ENCODE measurements around the gene DGKZ. TPM values are rescaled to one million over a fixed set of nuclear protein-coding genes. Genes with fewer than 3 reads are reported as not detected.
"Not testable (repeated sequence)": the region's sequence is repeated elsewhere in the genome, so short reads cannot be mapped to it uniquely, and the experiment has no call there.

Gene DGKZ
- total RNA-seq, 1 experiment from 2014 or later = 68.9 TPM

- H2BK12ac ChIP-seq (ENCODE audit: insufficient read length, low read depth, low read length) = no peak overlapping the region
- no peak overlapping the region for H3K27ac ChIP-seq (ENCODE audit: insufficient read length, low read depth, low read length)
- H3K9me3 Mint-ChIP-seq = no peaks in the 10 kb centered on the region; a peak in 1 of 5 replicates
- H3T11ph ChIP-seq (ENCODE audit: low read length) = no peak overlapping the region
- H2AK5ac ChIP-seq (ENCODE audit: insufficient read length, low read length) = no peak overlapping the region
- H3K79me1 ChIP-seq (ENCODE audit: insufficient read depth, low read depth, low read length, poor library complexity, severe bottlenecking) = no peaks in the 10 kb centered on the region
- no peak overlapping the region for H2BK120ac ChIP-seq (ENCODE audit: low read depth, low read length, poor library complexity, severe bottlenecking)
- TF ChIP-seq CTCF (conservative IDR thresholded peaks at IDR 0.05) = no peak
- H3K27me3 Mint-ChIP-seq (ENCODE audit: low read depth) = no peaks in the 10 kb centered on the region
- no peaks in the 10 kb centered on the region for H3K23me2 ChIP-seq (ENCODE audit: insufficient read length, low read depth, low read length, poor library complexity, severe bottlenecking)
- H3K4me2 ChIP-seq (ENCODE audit: insufficient read depth, insufficient read length, low read length) = no peak overlapping the region
- H3K9ac ChIP-seq (ENCODE audit: extremely low read depth, insufficient read length, low read length) = no peak overlapping the region
- H3K27me3 ChIP-seq (ENCODE audit: insufficient read depth, low read length) = no peaks in the 10 kb centered on the region
- H3K14ac ChIP-seq (ENCODE audit: insufficient read depth, low read length) = no peak overlapping the region
- no peak overlapping the region for H2BK15ac ChIP-seq (ENCODE audit: low read depth, low read length)
- no peak overlapping the region for H2BK20ac ChIP-seq (ENCODE audit: low read depth, low read length, poor library complexity, severe bottlenecking)
- H3K56ac ChIP-seq (ENCODE audit: insufficient read length, low read depth, low read length) = no peak overlapping the region
- no peak overlapping the region for H4K5ac ChIP-seq (ENCODE audit: insufficient read length, low read depth, low read length)
- H3K4me1 ChIP-seq (ENCODE audit: insufficient read depth, low read length) = peaks cover 3% of the 10 kb centered on the region; the same call in 1 of the 2 replicates
- DNase-seq = no peak
- H3K23ac ChIP-seq (ENCODE audit: insufficient read length, low read depth, low read length) = no peak overlapping the region
- H3K27ac Mint-ChIP-seq = peak overlapping the region in 1 of 3 experiments; percentile 44; a peak in 2 of 7 replicates
- no peaks in the 10 kb centered on the region for H3K79me2 ChIP-seq (ENCODE audit: insufficient read depth, low read length)
- no CpG with 5 or more reads among the region's 13 CpGs for WGBS (ENCODE audit: extremely low coverage, insufficient read length, low lambda C conversion rate)
- H3K36me3 Mint-ChIP-seq (ENCODE audit: insufficient read depth in 1 of 3, low read depth in 3 of 3) = peaks cover 13 to 44% (median 40%) of the 10 kb centered on the region in 3 experiments; a peak in 6 of 7 replicates
- no peaks in the 10 kb centered on the region for H4K20me1 ChIP-seq (ENCODE audit: control insufficient read depth, insufficient read depth, insufficient read length)
- no peak overlapping the region for H4K91ac ChIP-seq (ENCODE audit: insufficient read length, low read depth, low read length)
- H2AFZ ChIP-seq (ENCODE audit: low read length) = no peak overlapping the region
- H3K4ac ChIP-seq (ENCODE audit: low read depth, low read length) = no peak overlapping the region
- no peak overlapping the region for H4K8ac ChIP-seq (replicated peaks; ENCODE audit: insufficient read length, low read depth, low read length)
- no peak overlapping the region for H3K4me3 Mint-ChIP-seq
- peaks cover 9 to 21% of the 10 kb centered on the region in 2 experiments for H3K4me1 Mint-ChIP-seq
- no peaks in the 10 kb centered on the region for H3K9me3 ChIP-seq (ENCODE audit: control insufficient read depth, low read depth, low read length)
- no peak overlapping the region for H2BK5ac ChIP-seq (ENCODE audit: insufficient read length, low read length)
- H3K18ac ChIP-seq (ENCODE audit: insufficient read length, low read depth, low read length) = no peak overlapping the region
Observed at GRCh38 chr11:46370253-46370652, 23.0 kb downstream of the DGKZ start.

- not testable (repeated sequence) for H3K4me2 ChIP-seq (ENCODE audit: insufficient read depth, insufficient read length, low read length); H3K18ac ChIP-seq (ENCODE audit: insufficient read length, low read depth, low read length); H3K9me3 ChIP-seq (ENCODE audit: control insufficient read depth, low read depth, low read length); H4K91ac ChIP-seq (ENCODE audit: insufficient read length, low read depth, low read length); H3K27ac Mint-ChIP-seq; H3K27ac ChIP-seq (ENCODE audit: insufficient read length, low read depth, low read length); H3K56ac ChIP-seq (ENCODE audit: insufficient read length, low read depth, low read length); H3K79me2 ChIP-seq (ENCODE audit: insufficient read depth, low read length); H3T11ph ChIP-seq (ENCODE audit: low read length); H2AFZ ChIP-seq (ENCODE audit: low read length); H3K79me1 ChIP-seq (ENCODE audit: insufficient read depth, low read depth, low read length, poor library complexity, severe bottlenecking); H4K8ac ChIP-seq (replicated peaks; ENCODE audit: insufficient read length, low read depth, low read length); H3K9ac ChIP-seq (ENCODE audit: extremely low read depth, insufficient read length, low read length); H2BK5ac ChIP-seq (ENCODE audit: insufficient read length, low read length); H3K9me3 Mint-ChIP-seq; H2BK120ac ChIP-seq (ENCODE audit: low read depth, low read length, poor library complexity, severe bottlenecking); DNase-seq; H3K14ac ChIP-seq (ENCODE audit: insufficient read depth, low read length); H3K27me3 ChIP-seq (ENCODE audit: insufficient read depth, low read length); H3K23me2 ChIP-seq (ENCODE audit: insufficient read length, low read depth, low read length, poor library complexity, severe bottlenecking); H3K4ac ChIP-seq (ENCODE audit: low read depth, low read length); H3K23ac ChIP-seq (ENCODE audit: insufficient read length, low read depth, low read length); H3K4me3 Mint-ChIP-seq; H2BK20ac ChIP-seq (ENCODE audit: low read depth, low read length, poor library complexity, severe bottlenecking); H3K4me1 ChIP-seq (ENCODE audit: insufficient read depth, low read length); H4K5ac ChIP-seq (ENCODE audit: insufficient read length, low read depth, low read length); H3K27me3 Mint-ChIP-seq (ENCODE audit: low read depth); H2BK12ac ChIP-seq (ENCODE audit: insufficient read length, low read depth, low read length); H2BK15ac ChIP-seq (ENCODE audit: low read depth, low read length); H2AK5ac ChIP-seq (ENCODE audit: insufficient read length, low read length); H4K20me1 ChIP-seq (ENCODE audit: control insufficient read depth, insufficient read depth, insufficient read length)
- peaks cover 13 to 49% (median 43%) of the 10 kb centered on the region in 3 experiments; a peak in 6 of 7 replicates for H3K36me3 Mint-ChIP-seq (ENCODE audit: insufficient read depth in 1 of 3, low read depth in 3 of 3)
- WGBS (ENCODE audit: extremely low coverage, insufficient read length, low lambda C conversion rate) = no CpG with 5 or more reads among the region's 19 CpGs
- peaks cover 9 to 15% of the 10 kb centered on the region in 2 experiments for H3K4me1 Mint-ChIP-seq
Observed at GRCh38 chr11:46371262-46371661, 24.0 kb downstream of the DGKZ start.
